ENCODE measurements around the gene STXBP5.

Gene STXBP5

DNA sequence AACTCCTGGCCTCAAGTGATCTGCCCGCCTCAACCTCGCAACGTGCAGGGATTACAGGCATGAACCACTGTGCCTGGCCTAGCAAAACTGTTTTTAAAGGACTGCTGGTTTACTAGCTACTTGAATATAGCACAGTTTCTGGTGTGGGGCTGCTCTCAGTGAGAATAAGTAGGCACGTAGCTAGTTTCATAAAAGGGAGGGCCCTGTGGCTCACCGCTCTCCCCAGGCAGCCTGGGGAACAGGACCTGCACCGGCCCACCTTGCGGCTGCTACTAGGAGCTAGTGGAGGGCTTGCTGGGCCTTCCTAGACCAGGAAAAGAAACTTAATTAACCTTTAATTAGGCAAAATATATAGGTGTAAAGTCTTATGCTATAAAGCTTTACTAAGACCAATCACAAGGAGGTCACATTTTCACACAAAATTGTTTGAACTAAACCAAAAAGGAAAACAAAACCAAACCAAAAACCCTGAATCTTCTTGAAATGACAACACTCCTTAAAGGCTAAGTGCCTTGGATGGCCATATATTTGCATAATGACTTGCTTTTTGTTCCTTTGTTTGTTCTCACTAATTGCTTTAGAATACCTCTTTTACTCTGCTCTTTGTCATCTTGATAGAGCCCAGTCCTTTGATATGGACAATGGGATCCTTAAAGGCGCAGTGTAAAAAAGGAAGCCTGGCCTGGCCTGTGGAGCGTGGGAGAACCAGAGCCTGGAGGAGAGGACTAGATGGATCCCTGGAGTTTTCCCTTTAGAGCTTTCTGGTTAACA is 234.7 kb downstream of the STXBP5 start:
- DNase-seq (ENCODE audit: low spot score): no peak
